Measurements from ENCODE around the gene ZC3HAV1L. TPM values are rescaled to one million over a fixed set of nuclear protein-coding genes. Genes with fewer than 3 reads are reported as not detected.

Gene ZC3HAV1L
- total and polyA plus RNA-seq, 2 experiments from 2014 or later = 9.8 to 10.9 TPM

GRCh38 chr7:139054101-139054500 is 18.3 kb upstream of the ZC3HAV1L start:
- no peaks in the 10 kb centered on the region for H3F3A ChIP-seq (ENCODE audit: insufficient read depth)
- WGBS, 2 experiments (ENCODE audit: low coverage in 1 of 2, low lambda C conversion rate in 2 of 2, missing lambda C conversion rate in 2 of 2) = 54 to 62% methylated on average over 2 of the region's 2 CpGs
- H3K9me2 ChIP-seq (ENCODE audit: insufficient read depth) = no peaks in the 10 kb centered on the region
- H3K36me3 ChIP-seq (ENCODE audit: low read depth) = peaks cover 15% of the 10 kb centered on the region; the same call in 1 of the 2 replicates
- TF ChIP-seq EZH2 (IDR thresholded peaks at IDR 0.05; ENCODE audit: insufficient read depth, poor library complexity, severe bottlenecking) (no peak), EZH2phosphoT487 (IDR thresholded peaks at IDR 0.05; ENCODE audit: insufficient read depth, low read depth) (no peak)
- in situ Hi-C loops (cut with MboI) = no loop called here
- H3K27ac ChIP-seq = no peak overlapping the region
- DNase-seq = peak; percentile 29
- no peak overlapping the region for H3K4me2 ChIP-seq (ENCODE audit: unreplicated experiment)
- H3K9me3 ChIP-seq (ENCODE audit: low read depth) = no peaks in the 10 kb centered on the region
- H2AFZ ChIP-seq = no peak overlapping the region
- no peaks in the 10 kb centered on the region for H3K79me2 ChIP-seq (ENCODE audit: insufficient read depth)
- no peaks in the 10 kb centered on the region for H3K27me3 ChIP-seq (replicated peaks; ENCODE audit: insufficient read depth)
- no peak overlapping the region for H3K9ac ChIP-seq
- H3K4me1 ChIP-seq (ENCODE audit: insufficient read depth) = peaks cover 10% of the 10 kb centered on the region; the same call in 1 of the 2 replicates
- H3K4me3 ChIP-seq = no peak overlapping the region
- no peaks in the 10 kb centered on the region for H4K20me1 ChIP-seq (ENCODE audit: insufficient read depth)

- peaks cover 9% of the 10 kb centered on the region; the same call in 1 of the 2 replicates for H3K4me1 ChIP-seq (ENCODE audit: insufficient read depth)
- no peak overlapping the region for H3K4me3 ChIP-seq
- no peak overlapping the region for H3K4me2 ChIP-seq (ENCODE audit: unreplicated experiment)
- no peaks in the 10 kb centered on the region for H3K27me3 ChIP-seq (replicated peaks; ENCODE audit: insufficient read depth)
- H3K27ac ChIP-seq = no peak overlapping the region
- TF ChIP-seq EZH2phosphoT487 (IDR thresholded peaks at IDR 0.05; ENCODE audit: insufficient read depth, low read depth) (no peak), EZH2 (IDR thresholded peaks at IDR 0.05; ENCODE audit: insufficient read depth, poor library complexity, severe bottlenecking) (no peak)
- no peak overlapping the region for H3K9ac ChIP-seq
- in situ Hi-C loops (cut with MboI) = no loop called here
- no peaks in the 10 kb centered on the region for H3K9me2 ChIP-seq (ENCODE audit: insufficient read depth)
- no peak for DNase-seq
- H3K79me2 ChIP-seq (ENCODE audit: insufficient read depth) = no peaks in the 10 kb centered on the region
- H2AFZ ChIP-seq = no peak overlapping the region
- peaks cover 25% of the 10 kb centered on the region for H3K36me3 ChIP-seq (ENCODE audit: low read depth)
- H4K20me1 ChIP-seq (ENCODE audit: insufficient read depth) = no peaks in the 10 kb centered on the region
- no peaks in the 10 kb centered on the region for H3F3A ChIP-seq (ENCODE audit: insufficient read depth)
- H3K9me3 ChIP-seq (ENCODE audit: low read depth) = no peaks in the 10 kb centered on the region
Observed at GRCh38 chr7:139051655-139052054, 15.8 kb upstream of the ZC3HAV1L start.

GRCh38 chr7:139049936-139050335 is 14.1 kb upstream of the ZC3HAV1L start:
- Histone ChIP-seq H3K9me2 (ENCODE audit: insufficient read depth) (no peaks in the 10 kb centered on the region), H3K79me2 (ENCODE audit: insufficient read depth) (no peaks in the 10 kb centered on the region), H3K36me3 (ENCODE audit: low read depth) (peaks cover 29% of the 10 kb centered on the region), H3K9me3 (ENCODE audit: low read depth) (no peaks in the 10 kb centered on the region), H2AFZ (no peak overlapping the region), H3K27me3 (replicated peaks; ENCODE audit: insufficient read depth) (no peaks in the 10 kb centered on the region), H3K27ac (no peak overlapping the region), H3F3A (ENCODE audit: insufficient read depth) (no peaks in the 10 kb centered on the region), H4K20me1 (ENCODE audit: insufficient read depth) (no peaks in the 10 kb centered on the region), H3K4me3 (no peak overlapping the region), H3K9ac (peak overlapping the region; percentile 15; the same call in 1 of the 2 replicates), H3K4me1 (ENCODE audit: insufficient read depth) (peaks cover 9% of the 10 kb centered on the region; the same call in 1 of the 2 replicates), H3K4me2 (ENCODE audit: unreplicated experiment) (no peak overlapping the region)
- WGBS, 2 experiments (ENCODE audit: low coverage in 1 of 2, low lambda C conversion rate in 2 of 2, missing lambda C conversion rate in 2 of 2) = 100% methylated on average over 1 of the region's 1 CpG
- no peak for DNase-seq
- TF ChIP-seq EZH2 (IDR thresholded peaks at IDR 0.05; ENCODE audit: insufficient read depth, poor library complexity, severe bottlenecking) (no peak), EZH2phosphoT487 (IDR thresholded peaks at IDR 0.05; ENCODE audit: insufficient read depth, low read depth) (no peak)
- in situ Hi-C loops (cut with MboI) = no loop called here

GRCh38 chr7:139049111-139049510 is 13.3 kb upstream of the ZC3HAV1L start:
- no peak overlapping the region for H2AFZ ChIP-seq
- no peaks in the 10 kb centered on the region for H3K79me2 ChIP-seq (ENCODE audit: insufficient read depth)
- no peak for DNase-seq
- H3F3A ChIP-seq (ENCODE audit: insufficient read depth) = no peaks in the 10 kb centered on the region; the same call in 1 of the 2 replicates
- H3K9me3 ChIP-seq (ENCODE audit: low read depth) = no peaks in the 10 kb centered on the region
- 69 to 73% methylated on average over 7 of the region's 7 CpGs for WGBS, 2 experiments (ENCODE audit: low coverage in 1 of 2, low lambda C conversion rate in 2 of 2, missing lambda C conversion rate in 2 of 2)
- H3K9me2 ChIP-seq (ENCODE audit: insufficient read depth) = no peaks in the 10 kb centered on the region
- H3K4me1 ChIP-seq (ENCODE audit: insufficient read depth) = peaks cover 9% of the 10 kb centered on the region; the same call in 1 of the 2 replicates
- no peak overlapping the region for H3K4me3 ChIP-seq
- no peaks in the 10 kb centered on the region for H4K20me1 ChIP-seq (ENCODE audit: insufficient read depth)
- peaks cover 29% of the 10 kb centered on the region for H3K36me3 ChIP-seq (ENCODE audit: low read depth)
- in situ Hi-C loops (cut with MboI) = no loop called here
- TF ChIP-seq EZH2phosphoT487 (IDR thresholded peaks at IDR 0.05; ENCODE audit: insufficient read depth, low read depth) = no peak
- no peak for TF ChIP-seq EZH2 (IDR thresholded peaks at IDR 0.05; ENCODE audit: insufficient read depth, poor library complexity, severe bottlenecking)
- no peak overlapping the region for H3K4me2 ChIP-seq (ENCODE audit: unreplicated experiment)
- no peak overlapping the region for H3K27ac ChIP-seq
- H3K27me3 ChIP-seq (replicated peaks; ENCODE audit: insufficient read depth) = no peaks in the 10 kb centered on the region
- no peak overlapping the region for H3K9ac ChIP-seq

GRCh38 chr7:139047970-139048369 is 12.1 kb upstream of the ZC3HAV1L start:
- H3K36me3 ChIP-seq (ENCODE audit: low read depth) = peaks cover 23% of the 10 kb centered on the region
- 80 to 85% methylated on average over 3 of the region's 3 CpGs for WGBS, 2 experiments (ENCODE audit: low coverage in 1 of 2, low lambda C conversion rate in 2 of 2, missing lambda C conversion rate in 2 of 2)
- in situ Hi-C loops (cut with MboI) = no loop called here

More at GRCh38 chr7:139047970-139048369, 12.1 kb upstream of the ZC3HAV1L start:
- H3K4me2 ChIP-seq (ENCODE audit: unreplicated experiment) = no peak overlapping the region
- no peaks in the 10 kb centered on the region for H3K9me3 ChIP-seq (ENCODE audit: low read depth)
- H3K27ac ChIP-seq = no peak overlapping the region
- no peaks in the 10 kb centered on the region for H4K20me1 ChIP-seq (ENCODE audit: insufficient read depth)
- H3K4me3 ChIP-seq = no peak overlapping the region
- TF ChIP-seq EZH2 (IDR thresholded peaks at IDR 0.05; ENCODE audit: insufficient read depth, poor library complexity, severe bottlenecking) (no peak), EZH2phosphoT487 (IDR thresholded peaks at IDR 0.05; ENCODE audit: insufficient read depth, low read depth) (no peak)
- H3F3A ChIP-seq (ENCODE audit: insufficient read depth) = no peaks in the 10 kb centered on the region; the same call in 1 of the 2 replicates
- no peaks in the 10 kb centered on the region for H3K27me3 ChIP-seq (replicated peaks; ENCODE audit: insufficient read depth)
- H3K9me2 ChIP-seq (ENCODE audit: insufficient read depth) = no peaks in the 10 kb centered on the region
- no peaks in the 10 kb centered on the region for H3K79me2 ChIP-seq (ENCODE audit: insufficient read depth)
- no peak overlapping the region for H2AFZ ChIP-seq
- H3K4me1 ChIP-seq (ENCODE audit: insufficient read depth) = peaks cover 9% of the 10 kb centered on the region; the same call in 1 of the 2 replicates
- no peak overlapping the region for H3K9ac ChIP-seq
- no peak for DNase-seq
